ENCODE data around the gene KLRC1.
"Not testable (repeated sequence)": the region's sequence is repeated elsewhere in the genome, so short reads cannot be mapped to it uniquely, and the experiment has no call there.

Gene KLRC1

GRCh38 chr12:10420334-10420733 is 32.8 kb downstream of the KLRC1 start, which contains the start of gene KLRC3:
TSS of gene KLRC3 (minus strand) at chr12:10420595. CDS start at chr12:10420550, 45 bp downstream.
- DNase-seq (ENCODE audit: low read depth): peak; percentile 10

- peak; percentile 15 for DNase-seq (ENCODE audit: low read depth)
Observed at GRCh38 chr12:10409392-10409791, 43.8 kb downstream of the KLRC1 start, which contains the start of gene KLRC4. TSS of gene KLRC4 (minus strand) at chr12:10409757. CDS start at chr12:10409575, 182 bp downstream.

DNA sequence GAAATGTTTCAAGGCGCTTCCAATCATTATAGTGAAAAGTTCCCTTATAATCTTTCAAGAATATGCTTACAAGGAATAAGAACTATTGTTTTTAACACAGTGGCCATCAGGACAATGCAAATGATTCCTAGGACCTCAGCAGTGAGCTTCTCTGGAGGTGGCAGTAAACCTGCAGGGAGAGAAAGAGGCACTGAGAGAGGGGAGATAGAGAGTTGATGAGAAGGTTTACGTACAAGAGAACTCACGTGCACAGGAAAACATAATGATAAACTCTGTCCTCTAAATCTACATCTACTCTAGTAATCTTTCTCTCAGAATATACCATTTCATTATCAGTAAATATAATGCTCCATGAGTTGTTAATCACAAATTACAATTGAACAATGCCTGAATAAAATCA is 44.3 kb downstream of the KLRC1 start:
- no peak for DNase-seq (ENCODE audit: low read depth)

- no peak for DNase-seq (ENCODE audit: low read depth)
Observed at GRCh38 chr12:10406725-10407124, 46.5 kb downstream of the KLRC1 start.

DNA sequence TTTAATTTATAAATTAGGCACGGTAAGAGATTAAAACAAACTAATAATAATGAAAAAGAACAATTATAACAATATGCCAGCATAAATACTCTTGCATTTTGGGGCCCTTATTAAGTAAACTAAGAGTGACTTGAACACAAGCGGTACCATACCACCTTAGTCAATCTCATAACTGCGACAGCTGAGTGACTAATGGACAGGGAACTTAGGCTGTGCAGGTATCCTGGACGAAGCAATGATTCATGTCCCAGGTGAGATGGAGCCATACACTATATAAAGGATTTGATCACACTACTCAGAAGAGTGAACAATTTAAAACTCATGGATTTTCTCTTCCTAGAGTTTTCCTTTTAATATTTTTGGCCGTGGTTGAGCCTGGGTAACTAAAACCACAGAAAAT is 47.9 kb downstream of the KLRC1 start:
- DNase-seq (ENCODE audit: low read depth): no peak

GRCh38 chr12:10404798-10405197 is 48.4 kb downstream of the KLRC1 start:
- no peak for DNase-seq (ENCODE audit: low read depth)

- no peak for DNase-seq (ENCODE audit: low read depth)
Observed at GRCh38 chr12:10400829-10401228, 52.3 kb downstream of the KLRC1 start.

GRCh38 chr12:10398168-10398567 is 55.0 kb downstream of the KLRC1 start:
- DNase-seq (ENCODE audit: low read depth): no peak

DNA sequence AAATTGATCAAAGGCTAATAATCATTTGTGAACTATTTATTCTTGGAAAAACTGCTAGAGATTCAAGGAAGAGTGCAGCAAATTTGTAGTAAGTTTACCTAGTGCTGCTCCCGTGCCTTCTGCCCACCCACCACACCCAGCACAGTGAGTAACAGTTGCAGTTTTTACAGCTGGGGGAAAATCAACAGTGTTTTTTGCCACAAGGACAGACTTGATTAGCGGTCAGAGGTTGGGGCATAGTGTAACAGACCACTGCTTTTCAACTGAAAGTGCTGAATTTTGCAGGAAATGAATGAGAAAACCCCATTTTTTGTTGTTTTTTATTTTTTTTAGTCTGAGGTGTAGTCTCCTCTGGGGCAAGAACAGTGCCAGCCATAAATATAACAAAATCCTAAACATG is 55.9 kb downstream of the KLRC1 start:
- no peak for DNase-seq (ENCODE audit: low read depth)

DNA sequence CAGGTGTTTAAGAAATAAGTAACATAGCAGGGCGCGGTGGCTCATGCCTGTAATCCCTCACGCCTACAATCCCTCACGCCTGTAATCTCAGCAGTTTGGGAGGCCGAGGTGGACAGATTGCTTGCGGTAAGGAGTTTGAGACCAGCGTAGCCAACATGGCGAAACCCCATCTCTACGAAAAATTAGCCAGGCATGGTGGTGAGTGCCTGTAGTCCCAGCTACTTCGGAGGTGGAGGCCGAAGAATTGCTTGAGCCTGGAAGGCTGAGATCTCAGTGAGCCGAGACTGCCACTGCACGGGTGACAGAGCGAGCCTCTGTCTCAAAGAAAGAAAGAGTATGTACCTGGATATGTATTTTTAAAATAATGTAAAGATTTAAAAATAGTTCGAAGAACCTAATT is 57.0 kb downstream of the KLRC1 start:
- DNase-seq (ENCODE audit: low read depth): not testable (repeated sequence)
